ENCODE results near the gene PRKCB. TPM values are rescaled to one million over a fixed set of nuclear protein-coding genes. Genes with fewer than 3 reads are reported as not detected.

The PRKCB gene
- total RNA-seq, 4 donors from 2014 or later = 0.29 to 9.5 (median 2.9) TPM

DNA sequence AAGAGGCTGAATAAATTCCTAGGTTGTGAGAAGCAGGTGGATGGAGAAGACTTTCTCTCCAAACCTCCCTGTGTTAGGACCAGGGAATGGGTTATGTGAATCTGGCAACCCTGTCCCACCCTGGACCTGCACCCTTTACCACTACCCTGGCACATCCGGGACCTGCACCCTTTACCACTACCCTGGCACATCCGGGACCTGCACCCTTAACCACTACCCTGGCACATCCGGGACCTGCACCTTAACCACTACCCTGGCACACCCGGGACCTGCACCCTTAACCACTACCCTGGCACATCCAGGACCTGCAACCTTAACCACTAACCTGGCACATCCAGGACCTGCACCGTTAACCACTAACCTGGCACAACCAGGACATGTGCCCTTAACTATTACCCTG is 213.3 kb downstream of the PRKCB start:
- intact Hi-C loops (cut with DNase I; ENCODE audit: low total_unique reads) = no loop called here
- TF ChIP-seq POLR2A (IDR thresholded peaks at IDR 0.05) = no peak
- TF ChIP-seq, protein P1, sequence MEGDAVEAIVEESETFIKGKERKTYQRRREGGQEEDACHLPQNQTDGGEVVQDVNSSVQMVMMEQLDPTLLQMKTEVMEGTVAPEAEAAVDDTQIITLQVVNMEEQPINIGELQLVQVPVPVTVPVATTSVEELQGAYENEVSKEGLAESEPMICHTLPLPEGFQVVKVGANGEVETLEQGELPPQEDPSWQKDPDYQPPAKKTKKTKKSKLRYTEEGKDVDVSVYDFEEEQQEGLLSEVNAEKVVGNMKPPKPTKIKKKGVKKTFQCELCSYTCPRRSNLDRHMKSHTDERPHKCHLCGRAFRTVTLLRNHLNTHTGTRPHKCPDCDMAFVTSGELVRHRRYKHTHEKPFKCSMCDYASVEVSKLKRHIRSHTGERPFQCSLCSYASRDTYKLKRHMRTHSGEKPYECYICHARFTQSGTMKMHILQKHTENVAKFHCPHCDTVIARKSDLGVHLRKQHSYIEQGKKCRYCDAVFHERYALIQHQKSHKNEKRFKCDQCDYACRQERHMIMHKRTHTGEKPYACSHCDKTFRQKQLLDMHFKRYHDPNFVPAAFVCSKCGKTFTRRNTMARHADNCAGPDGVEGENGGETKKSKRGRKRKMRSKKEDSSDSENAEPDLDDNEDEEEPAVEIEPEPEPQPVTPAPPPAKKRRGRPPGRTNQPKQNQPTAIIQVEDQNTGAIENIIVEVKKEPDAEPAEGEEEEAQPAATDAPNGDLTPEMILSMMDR (IDR thresholded peaks at IDR 0.05) = no peak
- no peak overlapping the region for H3K27ac ChIP-seq
- no peaks in the 10 kb centered on the region for H3K4me1 ChIP-seq
- no peak overlapping the region for H3K4me3 ChIP-seq
- no peaks in the 10 kb centered on the region for H3K36me3 ChIP-seq
- H3K9me3 ChIP-seq = no peaks in the 10 kb centered on the region
- DNase-seq = no peak
- no peaks in the 10 kb centered on the region for H3K27me3 ChIP-seq

DNA sequence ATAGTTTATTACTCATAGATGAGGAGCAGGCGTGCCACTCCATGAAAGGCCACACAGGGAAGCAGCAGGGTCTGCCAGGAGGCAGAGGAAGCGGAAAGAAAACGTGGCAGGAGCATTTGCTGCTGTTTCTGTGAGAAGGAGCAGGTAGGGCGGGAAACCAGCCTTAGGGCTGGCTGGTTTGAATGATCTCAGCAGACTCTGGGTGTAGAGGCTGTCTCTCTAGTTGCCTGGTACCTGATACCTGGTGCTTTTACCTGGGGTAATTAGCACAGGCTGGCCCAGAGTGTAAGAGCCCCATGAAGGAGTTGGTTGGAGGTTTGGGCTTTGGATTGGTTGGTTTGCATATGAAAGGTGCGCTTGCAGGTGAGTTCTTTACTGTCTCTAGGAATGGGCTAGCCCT is 215.3 kb downstream of the PRKCB start:
- Histone ChIP-seq H3K36me3 (no peaks in the 10 kb centered on the region), H3K4me3 (no peak overlapping the region), H3K9me3 (no peaks in the 10 kb centered on the region), H3K27ac (no peak overlapping the region), H3K4me1 (no peaks in the 10 kb centered on the region), H3K27me3 (no peaks in the 10 kb centered on the region)
- no peak for DNase-seq
- TF ChIP-seq POLR2A (IDR thresholded peaks at IDR 0.05) = no peak
- TF ChIP-seq, protein P1 (IDR thresholded peaks at IDR 0.05) = no peak
- intact Hi-C loops (cut with DNase I; ENCODE audit: low total_unique reads) = no loop called here

DNA sequence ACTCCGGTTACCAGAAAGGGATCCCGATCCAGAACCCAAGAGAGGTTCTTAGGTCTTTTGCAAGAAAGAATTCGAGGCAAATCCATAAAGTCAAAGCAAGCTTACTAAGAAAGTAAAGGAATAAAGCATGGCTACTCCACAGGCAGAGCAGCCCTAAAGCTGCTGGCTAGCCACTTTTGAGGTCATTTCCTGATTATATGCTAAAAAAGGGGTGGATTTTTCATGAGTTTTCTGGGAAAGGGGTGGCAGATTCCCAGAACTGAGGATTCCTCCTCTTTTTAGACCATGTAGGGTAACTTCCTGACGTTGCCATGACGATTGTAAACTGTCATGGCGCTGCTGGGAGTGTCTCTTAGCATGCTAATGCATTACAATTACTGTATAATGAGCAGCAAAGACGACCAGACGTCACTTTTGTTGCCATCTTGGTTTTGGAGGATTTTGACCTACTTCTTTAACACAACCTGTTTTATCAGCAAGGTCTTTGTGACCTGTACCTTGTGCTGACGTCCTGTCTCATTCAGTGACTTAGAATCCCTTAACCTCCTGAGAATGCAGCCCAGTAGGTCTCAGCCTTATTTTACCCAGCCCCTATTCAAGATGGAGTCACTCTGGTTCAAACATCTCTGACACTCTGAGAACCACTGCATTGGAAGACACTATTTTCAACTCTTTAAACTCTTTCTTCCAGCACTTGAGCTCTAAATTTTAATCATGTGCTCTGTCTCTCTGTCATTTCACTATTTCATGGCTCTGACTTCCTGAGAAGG is 216.7 kb downstream of the PRKCB start:
- no peak overlapping the region for H3K27ac ChIP-seq
- no peak for TF ChIP-seq POLR2A (IDR thresholded peaks at IDR 0.05)
- no peaks in the 10 kb centered on the region for H3K36me3 ChIP-seq
- H3K4me3 ChIP-seq = no peak overlapping the region
- intact Hi-C loops (cut with DNase I; ENCODE audit: low total_unique reads) = no loop called here
- no peak for DNase-seq
- no peaks in the 10 kb centered on the region for H3K27me3 ChIP-seq
- H3K4me1 ChIP-seq = no peaks in the 10 kb centered on the region
- no peaks in the 10 kb centered on the region for H3K9me3 ChIP-seq

DNA sequence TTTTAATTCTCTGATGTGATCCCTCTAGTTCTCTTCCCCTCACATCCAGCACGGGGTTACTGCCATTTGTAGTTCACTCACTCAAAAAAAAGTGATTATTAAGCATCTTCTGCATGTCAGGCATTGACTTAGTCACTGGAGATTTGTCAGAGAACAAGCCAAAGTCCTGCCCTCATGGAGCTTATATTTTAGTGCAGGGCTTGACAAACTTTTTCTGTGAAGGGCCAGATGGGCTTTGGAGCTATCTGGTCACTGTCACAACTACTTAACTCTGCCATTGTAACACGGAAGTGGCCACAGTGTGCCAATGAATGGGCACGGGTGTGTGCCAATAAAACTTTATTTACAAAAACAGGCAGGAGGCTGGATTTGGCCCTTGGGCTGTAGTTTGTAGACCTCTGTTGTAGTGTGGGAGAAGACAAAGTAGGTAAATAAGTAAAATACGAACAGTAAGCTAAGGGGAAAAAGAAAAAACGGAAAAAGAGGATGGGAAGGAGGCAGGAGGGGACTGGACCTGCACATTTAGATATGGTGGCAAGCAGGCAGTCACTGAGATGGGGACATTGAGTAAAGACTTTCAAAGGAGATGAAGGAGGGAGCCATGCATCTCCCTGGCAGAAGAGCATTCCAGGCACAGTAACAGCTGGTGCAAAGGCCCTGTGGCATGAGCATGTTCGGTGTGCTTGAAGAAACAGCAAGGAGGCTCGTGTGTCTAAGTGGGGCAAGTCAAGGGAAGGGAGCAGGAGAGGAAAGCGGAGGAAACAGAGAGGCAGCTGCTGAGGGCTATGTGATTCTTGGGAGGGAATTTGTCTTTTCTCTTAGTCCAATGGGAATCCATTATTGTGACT is 217.5 kb downstream of the PRKCB start:
- no peak for TF ChIP-seq POLR2A (IDR thresholded peaks at IDR 0.05)
- TF ChIP-seq, protein P1 (IDR thresholded peaks at IDR 0.05) = no peak
- H3K9me3 ChIP-seq = no peaks in the 10 kb centered on the region
- H3K4me1 ChIP-seq = no peaks in the 10 kb centered on the region
- H3K27me3 ChIP-seq = no peaks in the 10 kb centered on the region
- no peaks in the 10 kb centered on the region for H3K36me3 ChIP-seq
- intact Hi-C loops (cut with DNase I; ENCODE audit: low total_unique reads) = no loop called here
- DNase-seq = no peak
- no peak overlapping the region for H3K27ac ChIP-seq
- no peak overlapping the region for H3K4me3 ChIP-seq

DNA sequence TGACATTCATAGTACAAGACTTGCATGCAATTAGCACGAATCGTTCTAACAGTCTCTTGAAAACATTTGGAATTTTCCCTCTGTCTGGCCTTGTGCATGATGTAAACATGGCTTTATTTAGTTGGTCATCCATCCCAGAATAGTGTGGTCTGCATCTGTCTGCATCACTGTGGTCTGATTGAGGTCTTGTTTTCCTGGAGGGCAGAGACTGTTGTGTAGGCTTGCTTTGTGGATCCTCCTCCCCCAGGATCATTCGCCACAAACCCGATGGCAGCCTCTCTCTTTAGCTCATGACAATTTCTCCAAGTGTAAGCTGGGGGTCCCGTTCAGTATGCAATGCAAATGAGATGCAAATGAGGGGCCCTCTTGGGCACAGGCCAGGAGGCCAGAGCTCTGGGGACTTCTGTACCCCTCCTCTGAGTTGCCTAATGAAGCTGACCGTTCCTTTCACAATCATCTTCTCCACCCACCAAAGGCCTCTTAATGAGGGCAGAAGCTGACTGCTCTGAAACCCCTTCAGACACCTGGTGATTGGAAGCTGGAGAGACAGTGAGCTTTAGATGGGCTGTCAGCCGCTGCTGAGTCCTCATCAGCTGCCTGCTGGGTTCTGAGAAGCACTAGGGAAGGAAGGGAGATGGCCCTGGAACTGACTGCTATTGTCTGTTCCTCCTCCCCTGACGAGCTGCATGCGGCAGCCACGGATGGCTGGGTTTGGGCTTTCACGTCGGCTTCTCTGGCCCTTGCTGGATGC is 219.1 kb downstream of the PRKCB start:
- Histone ChIP-seq H3K4me1 (no peaks in the 10 kb centered on the region), H3K9me3 (no peaks in the 10 kb centered on the region), H3K36me3 (no peaks in the 10 kb centered on the region), H3K4me3 (no peak overlapping the region), H3K27me3 (no peaks in the 10 kb centered on the region), H3K27ac (no peak overlapping the region)
- intact Hi-C loops (cut with DNase I; ENCODE audit: low total_unique reads) = no loop called here
- no peak for DNase-seq
- no peak for TF ChIP-seq POLR2A (IDR thresholded peaks at IDR 0.05)
- TF ChIP-seq, protein P1 (IDR thresholded peaks at IDR 0.05) = no peak
